KG1 (cell line): ENCODE measurements around the gene C10orf53.
"Not testable (repeated sequence)": the region's sequence is repeated elsewhere in the genome, so short reads cannot be mapped to it uniquely, and the experiment has no call there.

ENCODE experiments used
- DNase-seq: peaks from one replicate; lab custom pipeline; 2025; lab: John Stamatoyannopoulos, UW

Gene C10orf53

DNA sequence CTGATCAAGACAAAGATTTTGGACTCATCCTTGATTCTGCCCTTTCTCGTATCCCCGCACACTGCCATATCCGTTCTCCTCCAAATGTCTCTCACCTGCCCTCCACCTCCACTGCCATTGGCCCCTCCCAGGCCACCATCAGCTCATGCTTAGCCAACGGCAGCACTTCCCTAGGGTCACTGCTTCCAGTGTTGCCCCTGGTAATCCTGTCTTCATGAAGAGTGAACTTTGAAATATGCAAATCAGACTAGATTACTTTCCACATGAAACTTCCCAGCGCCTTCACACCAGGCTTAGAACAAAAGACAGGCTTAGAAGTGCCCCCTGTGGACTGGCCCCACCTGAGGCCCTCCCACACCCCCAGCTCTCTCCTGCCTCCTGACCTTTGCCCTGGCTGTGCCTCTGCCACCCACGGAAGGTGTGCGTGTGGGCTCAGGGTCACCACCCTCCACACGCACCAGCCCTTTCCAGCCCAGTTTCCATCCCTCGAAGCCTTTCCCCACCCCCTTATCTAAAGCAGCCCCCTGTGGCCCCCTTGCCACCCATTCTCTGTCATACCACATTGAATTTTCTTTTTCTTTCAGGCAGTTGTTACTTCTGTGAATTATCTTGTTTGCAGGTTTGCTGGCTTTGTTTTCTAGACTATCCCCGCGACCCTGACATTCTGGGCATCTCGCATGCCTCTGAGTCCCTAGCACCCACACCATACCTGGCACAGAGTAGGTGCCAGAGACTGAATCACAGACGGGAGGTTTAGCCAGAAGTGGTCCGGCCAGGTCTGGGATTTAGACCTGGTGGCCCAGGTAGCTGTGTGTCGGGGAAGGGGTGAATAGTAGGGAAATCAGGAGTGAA, 26.8 kb upstream of the C10orf53 start:
- DNase-seq, result no peak

GRCh38 chr10:49653273-49653929, 26.1 kb upstream of the C10orf53 start:
- no peak for DNase-seq

DNA sequence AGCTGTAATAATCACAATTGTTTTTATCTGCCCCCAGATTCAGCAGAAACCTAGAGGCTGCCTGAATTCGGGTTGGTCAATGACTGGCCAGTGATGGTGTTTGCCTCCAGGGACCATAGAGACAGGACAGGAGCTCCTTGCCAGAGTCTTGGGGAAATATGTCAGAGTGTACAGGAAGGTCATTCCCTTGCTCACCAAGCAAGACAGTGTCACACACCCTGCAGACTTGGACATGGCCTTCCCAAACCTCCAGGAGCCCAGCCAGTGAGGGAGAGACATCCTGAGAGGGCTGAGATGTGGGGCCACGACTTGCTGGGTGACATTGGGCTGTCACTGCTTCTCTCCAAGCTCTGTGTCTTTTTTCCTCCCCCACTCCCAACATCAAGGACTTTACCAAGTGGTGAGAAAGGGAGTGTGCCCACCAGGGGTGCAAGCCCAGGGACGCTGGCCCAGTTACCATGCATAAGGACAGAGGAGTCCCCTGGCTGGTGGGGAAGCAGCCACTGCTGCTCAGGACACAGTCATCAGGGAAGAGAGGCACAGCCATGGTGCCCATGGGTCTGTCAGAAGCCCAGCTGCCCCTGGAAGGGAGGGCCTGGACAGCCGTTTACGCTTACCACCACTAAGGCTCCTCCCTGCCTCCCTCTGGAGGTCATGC, 25.3 kb upstream of the C10orf53 start:
- no peak for DNase-seq

GRCh38 chr10:49655099-49655498, 24.4 kb upstream of the C10orf53 start:
- DNase-seq, result no peak

GRCh38 chr10:49656845-49657493, 22.5 kb upstream of the C10orf53 start:
- DNase-seq, result no peak

DNA sequence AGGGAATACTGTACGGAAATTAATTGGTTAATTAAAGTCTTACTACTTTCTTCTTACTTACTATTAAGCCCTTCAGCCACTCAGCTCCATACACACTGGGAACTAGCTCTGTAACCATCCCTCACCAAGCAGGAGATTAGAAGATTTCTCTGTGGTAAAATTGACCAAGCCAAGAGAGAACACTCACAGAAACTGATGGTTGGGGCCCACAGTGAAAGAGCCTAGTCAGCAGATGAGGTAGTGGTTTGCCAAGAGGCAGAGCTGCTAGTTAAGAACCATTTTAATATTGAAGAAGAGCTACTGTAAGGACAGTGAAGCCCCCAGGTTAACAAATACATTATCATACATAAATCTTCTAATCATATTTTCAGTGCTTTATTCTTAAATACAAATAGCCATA, 21.8 kb upstream of the C10orf53 start:
- DNase-seq, result no peak

DNA sequence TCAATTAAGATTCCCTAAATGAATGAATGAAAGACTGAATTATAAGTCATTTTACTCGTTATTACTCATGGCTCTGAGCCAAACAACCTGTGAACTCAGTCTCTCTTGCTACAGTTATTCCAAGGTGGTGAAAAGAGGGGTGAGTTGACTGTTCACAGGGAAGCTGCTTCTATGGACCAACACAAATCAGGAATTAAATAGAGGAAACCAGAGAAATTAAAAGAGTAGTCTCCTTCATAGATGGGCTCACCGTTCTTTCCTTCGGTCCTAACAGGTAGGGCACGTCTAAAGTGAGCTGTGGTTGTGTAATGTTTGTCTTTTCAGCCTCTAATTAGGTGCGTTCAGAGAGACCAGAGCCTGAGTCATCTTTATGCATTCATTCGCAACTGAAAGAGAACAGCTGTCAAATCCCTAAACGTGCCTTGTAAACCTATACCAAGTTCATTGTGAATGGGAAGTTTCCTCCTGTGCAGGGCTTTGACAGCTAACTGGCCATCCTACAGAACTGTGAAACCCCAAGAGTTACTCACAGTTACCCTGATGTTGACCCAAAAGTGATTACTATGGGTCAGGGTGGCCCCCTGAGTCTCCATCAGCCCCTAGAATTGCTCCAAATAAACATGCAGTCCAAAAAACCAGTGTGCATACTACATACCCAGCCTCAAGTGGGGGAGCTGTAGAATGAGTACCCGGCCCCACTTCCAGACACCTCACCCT, 18.2 kb upstream of the C10orf53 start:
- no peak for DNase-seq

DNA sequence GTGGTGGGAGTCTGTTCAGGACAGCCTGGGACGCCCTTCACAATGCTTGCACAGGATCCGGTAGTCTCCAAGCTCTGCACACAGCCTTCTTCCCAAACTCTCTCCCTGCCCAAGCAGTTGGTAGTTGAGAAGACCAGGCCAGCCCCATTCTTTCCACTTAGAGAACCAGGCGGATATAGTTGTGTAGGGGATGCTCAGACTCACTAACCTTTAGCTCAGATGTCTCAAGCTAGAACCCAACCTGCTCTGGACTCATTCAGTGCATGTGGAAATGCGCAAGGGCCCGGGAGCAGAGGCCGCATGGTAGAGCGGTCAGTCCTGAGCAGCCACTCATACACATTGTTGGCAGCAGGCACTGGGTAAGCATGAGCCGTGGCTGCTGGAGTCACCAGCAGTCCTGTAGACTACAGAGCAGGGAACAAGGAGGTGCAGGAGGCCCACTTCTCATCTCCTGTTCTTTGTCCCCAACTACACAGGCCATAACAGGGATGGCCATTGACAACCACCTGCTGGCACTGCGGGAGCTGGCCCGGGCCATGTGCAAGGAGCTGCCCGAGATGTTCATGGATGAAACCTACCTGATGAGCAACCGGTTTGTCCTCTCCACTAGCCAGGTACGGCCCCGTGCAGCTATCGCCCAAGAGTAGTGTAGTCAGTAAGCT, 17.2 kb upstream of the C10orf53 start:
- DNase-seq, result no peak

- no peak for DNase-seq
These were observed 15.9 kb upstream of the C10orf53 start for GRCh38 chr10:49663596-49663995.

GRCh38 chr10:49664006-49664841, 15.2 kb upstream of the C10orf53 start:
- no peak for DNase-seq

DNA sequence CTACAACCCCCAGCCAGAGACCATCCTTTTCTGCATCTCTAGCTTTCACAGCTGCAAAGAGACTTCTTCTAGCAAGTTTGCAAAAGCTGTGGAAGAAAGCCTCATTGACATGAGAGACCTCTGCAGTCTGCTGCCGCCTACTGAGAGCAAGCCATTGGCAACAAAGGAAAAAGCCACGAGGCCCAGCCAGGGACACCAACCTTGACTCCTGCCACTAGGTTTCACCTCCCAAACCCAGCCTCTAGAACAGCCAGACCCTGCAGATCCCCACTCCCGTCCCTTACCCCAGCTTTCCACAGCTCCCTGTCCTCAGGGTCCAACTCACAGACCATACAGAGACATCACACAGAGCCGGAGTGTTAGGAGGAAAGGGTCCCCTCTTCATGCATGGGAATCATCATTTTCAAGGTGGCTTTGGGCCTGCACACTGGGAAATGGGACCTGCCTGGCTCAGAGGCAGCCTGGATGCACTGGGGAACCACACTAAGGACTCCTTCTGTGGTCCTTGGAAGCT, 14.6 kb upstream of the C10orf53 start:
- no peak for DNase-seq

GRCh38 chr10:49666054-49666615, 13.3 kb upstream of the C10orf53 start:
- no peak for DNase-seq

- DNase-seq, result no peak
These were observed 12.8 kb upstream of the C10orf53 start for GRCh38 chr10:49666685-49667084.

DNA sequence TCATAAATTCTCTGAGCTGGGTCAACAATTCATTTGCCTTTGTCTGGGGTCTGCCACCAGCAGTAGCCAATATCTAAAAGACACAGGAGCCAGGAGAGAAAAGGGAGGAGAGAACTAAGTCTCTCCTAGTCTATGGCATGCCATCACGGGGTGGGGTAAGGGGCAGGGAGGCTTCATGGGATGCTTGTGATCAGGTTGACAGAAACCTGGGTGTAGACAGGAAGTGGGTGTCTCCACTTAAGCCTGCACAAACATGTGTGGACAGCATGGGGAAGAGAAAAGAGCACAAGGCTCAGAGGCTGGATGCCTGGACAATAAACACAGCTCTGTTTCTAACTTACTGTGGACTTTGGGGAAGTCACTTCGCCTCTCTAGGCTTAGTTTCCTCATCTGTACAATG, 11.5 kb upstream of the C10orf53 start:
- no peak for DNase-seq

- DNase-seq, result no peak
These were observed 10.8 kb upstream of the C10orf53 start for GRCh38 chr10:49668684-49669083.

DNA sequence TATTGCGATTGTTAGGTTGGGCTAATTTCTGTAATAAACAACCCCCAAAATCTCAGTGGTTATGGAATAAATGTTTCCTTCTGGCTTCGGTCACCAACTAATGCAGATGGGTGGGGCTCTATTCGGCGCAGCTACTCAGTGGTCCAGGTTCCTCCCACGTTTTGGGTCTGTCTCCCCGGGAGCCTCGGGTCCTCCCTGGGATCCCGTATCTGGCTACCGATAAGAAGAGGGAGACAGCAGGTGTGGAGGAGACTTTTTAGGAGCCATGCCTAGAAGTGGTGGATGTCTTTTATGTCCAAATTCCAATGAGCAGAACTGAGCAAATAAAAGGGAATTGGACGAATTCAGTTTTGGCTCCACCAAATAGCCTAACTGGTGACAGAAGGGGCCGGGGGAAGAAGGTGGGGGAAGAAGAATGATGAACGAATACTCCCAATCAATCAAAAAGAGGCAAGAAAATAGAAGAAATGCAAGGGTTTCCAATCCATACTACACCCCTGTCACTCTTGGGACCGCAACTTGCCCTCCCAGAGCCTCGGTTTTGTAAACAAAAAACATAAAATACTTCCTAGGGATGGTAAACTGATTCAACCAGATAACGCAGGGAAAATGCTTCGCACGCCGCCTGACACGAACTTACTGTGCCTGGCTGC, 498 bp upstream of the C10orf53 start:
- DNase-seq, result no peak

DNA sequence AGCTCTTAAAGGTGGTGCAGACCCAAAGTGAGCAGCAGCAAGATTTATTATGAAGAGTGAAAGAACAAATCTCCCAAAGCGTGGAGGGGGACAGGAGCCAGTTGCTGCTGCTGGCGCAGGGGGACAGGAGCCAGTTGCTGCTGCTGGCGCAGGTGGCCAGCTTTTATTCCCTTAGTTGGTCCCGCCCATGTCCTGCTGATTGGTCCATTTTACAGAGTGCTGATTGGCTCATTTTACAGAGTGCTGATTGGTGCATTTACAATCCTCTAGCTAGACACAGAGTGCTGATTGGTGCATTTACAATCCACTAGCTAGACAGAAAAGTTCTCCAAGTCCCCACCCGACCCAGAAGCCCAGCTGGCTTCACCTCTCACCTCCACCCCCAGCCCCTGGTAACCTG, 3.0 kb downstream of the C10orf53 start:
- DNase-seq, result not testable (repeated sequence)

DNA sequence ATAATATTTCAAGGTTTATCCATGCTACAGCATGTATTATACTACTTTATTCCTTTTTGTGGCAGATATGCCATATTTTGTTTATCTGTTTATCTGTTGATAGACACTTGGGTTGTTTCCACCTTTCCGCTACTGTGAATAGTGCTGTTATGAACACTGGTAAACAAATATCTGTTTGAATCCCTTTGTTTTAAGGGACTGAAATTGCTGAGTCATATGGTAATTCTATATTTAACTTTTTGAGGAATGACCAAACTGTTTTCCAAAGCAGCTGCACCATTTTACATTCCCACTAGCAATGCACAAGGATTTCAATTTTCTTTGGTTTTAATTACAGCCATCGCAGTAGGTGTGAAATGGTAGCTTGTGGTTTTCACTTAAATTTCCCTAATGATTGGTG, 3.4 kb downstream of the C10orf53 start:
- no peak for DNase-seq

DNA sequence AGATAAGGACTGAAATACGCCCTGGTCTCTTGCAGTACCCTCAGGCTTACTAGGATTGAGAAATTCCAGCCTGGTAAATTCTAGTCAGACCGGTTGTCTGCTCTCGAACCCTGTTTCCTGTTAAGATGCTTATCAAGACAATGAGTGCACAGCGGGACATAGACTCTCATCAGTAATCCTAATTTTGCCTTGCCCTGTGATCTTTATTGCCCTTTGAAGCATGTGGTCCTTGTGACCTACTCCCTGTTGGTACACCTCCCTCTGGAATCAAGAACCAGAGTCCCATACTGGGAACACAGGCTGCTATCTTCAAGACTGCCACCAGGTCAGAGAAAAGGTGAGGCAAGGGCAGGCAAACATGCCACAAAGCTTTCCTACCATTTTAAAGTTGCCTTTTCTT, 7.2 kb downstream of the C10orf53 start:
- no peak for DNase-seq
